ENCODE data around the gene NXPE3. TPM values are rescaled to one million over a fixed set of nuclear protein-coding genes. Genes with fewer than 3 reads are reported as not detected.
"Not testable (repeated sequence)": the region's sequence is repeated elsewhere in the genome, so short reads cannot be mapped to it uniquely, and the experiment has no call there.

Gene NXPE3
- total and polyA plus RNA-seq, 2 experiments from 2014 or later: 5.4 to 12.6 TPM

DNA sequence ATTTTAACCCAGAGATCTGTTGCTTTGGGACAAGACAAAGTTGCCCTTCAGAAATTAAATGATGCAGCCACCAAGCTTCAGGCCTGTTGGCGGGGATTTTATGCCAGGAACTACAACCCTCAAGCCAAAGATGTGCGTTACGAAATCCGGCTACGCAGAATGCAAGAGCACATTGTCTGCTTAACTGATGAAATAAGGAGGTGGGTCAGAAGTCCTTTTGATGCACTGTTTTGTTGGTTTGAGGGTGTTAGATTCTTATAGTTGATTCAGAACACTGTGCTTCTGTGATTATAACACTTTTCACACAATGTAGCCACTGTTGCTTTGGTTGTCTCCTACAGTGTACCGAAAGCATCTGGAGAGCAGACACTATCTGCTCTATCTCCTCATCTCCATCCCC is 20.8 kb upstream of the NXPE3 start:
- no peaks in the 10 kb centered on the region for H3K79me2 ChIP-seq (ENCODE audit: insufficient read depth)
- DNase-seq: no peak
- H3K4me3 ChIP-seq: no peak overlapping the region
- H3K9ac ChIP-seq: no peak overlapping the region
- no peaks in the 10 kb centered on the region for H4K20me1 ChIP-seq (ENCODE audit: insufficient read depth)
- H3K4me2 ChIP-seq (ENCODE audit: unreplicated experiment): no peak overlapping the region
- H3K36me3 ChIP-seq (ENCODE audit: low read depth): peaks cover 25% of the 10 kb centered on the region; the same call in 1 of the 2 replicates
- H3K4me1 ChIP-seq (ENCODE audit: insufficient read depth): peaks cover 4% of the 10 kb centered on the region; the same call in 1 of the 2 replicates
- 96 to 99% methylated on average over 6 of the region's 6 CpGs for WGBS, 2 experiments (ENCODE audit: low coverage in 1 of 2, low lambda C conversion rate in 2 of 2, missing lambda C conversion rate in 2 of 2)
- H3K27ac ChIP-seq: no peak overlapping the region
- H3K27me3 ChIP-seq (replicated peaks; ENCODE audit: insufficient read depth): no peaks in the 10 kb centered on the region
- in situ Hi-C loops (cut with MboI): no loop called here
- no peaks in the 10 kb centered on the region; the same call in 1 of the 2 replicates for H3K9me2 ChIP-seq (ENCODE audit: insufficient read depth)
- no peaks in the 10 kb centered on the region for H3F3A ChIP-seq (ENCODE audit: insufficient read depth)
- no peak for TF ChIP-seq EZH2 (IDR thresholded peaks at IDR 0.05; ENCODE audit: insufficient read depth, poor library complexity, severe bottlenecking)
- TF ChIP-seq EZH2phosphoT487 (IDR thresholded peaks at IDR 0.05; ENCODE audit: insufficient read depth, low read depth): no peak
- H2AFZ ChIP-seq: no peak overlapping the region
- H3K9me3 ChIP-seq (ENCODE audit: low read depth): no peaks in the 10 kb centered on the region

DNA sequence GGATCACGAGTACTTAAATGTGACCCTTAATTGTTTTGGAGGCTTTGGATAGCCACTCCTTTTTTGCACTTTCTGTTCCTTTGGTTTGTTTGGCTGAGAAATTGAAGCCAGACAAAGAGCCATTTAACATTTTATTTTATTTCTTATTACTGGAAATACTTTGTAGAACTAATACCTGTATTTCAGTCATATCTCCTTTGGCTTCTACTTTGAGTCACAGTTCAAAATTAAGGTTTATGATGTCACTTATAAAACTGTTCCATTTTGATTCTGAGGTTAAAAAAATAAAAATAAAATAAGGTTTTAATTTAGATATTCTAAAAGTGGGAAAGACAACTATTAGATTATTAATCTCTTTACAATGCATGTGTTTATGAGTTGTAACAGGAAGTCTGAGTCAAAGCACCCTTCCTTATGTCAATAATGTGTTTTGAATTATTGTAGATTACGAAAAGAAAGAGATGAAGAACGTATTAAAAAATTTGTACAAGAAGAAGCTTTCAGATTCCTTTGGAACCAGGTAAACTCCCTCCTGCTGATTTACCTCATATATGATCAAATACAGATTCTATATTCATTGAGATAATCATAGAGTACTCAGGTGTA is 16.9 kb upstream of the NXPE3 start:
- H3K79me2 ChIP-seq (ENCODE audit: insufficient read depth): no peaks in the 10 kb centered on the region
- H3K9me3 ChIP-seq (ENCODE audit: low read depth): no peaks in the 10 kb centered on the region
- TF ChIP-seq EZH2 (IDR thresholded peaks at IDR 0.05; ENCODE audit: insufficient read depth, poor library complexity, severe bottlenecking) (no peak), EZH2phosphoT487 (IDR thresholded peaks at IDR 0.05; ENCODE audit: insufficient read depth, low read depth) (no peak)
- in situ Hi-C loops (cut with MboI): no loop called here
- peaks cover 4% of the 10 kb centered on the region; the same call in 1 of the 2 replicates for H3K4me1 ChIP-seq (ENCODE audit: insufficient read depth)
- no peak overlapping the region for H3K9ac ChIP-seq
- no peaks in the 10 kb centered on the region; the same call in 1 of the 2 replicates for H3K9me2 ChIP-seq (ENCODE audit: insufficient read depth)
- H2AFZ ChIP-seq: no peak overlapping the region
- H3K4me2 ChIP-seq (ENCODE audit: unreplicated experiment): no peak overlapping the region
- no peaks in the 10 kb centered on the region for H3K27me3 ChIP-seq (replicated peaks; ENCODE audit: insufficient read depth)
- peaks cover 27% of the 10 kb centered on the region; the same call in 1 of the 2 replicates for H3K36me3 ChIP-seq (ENCODE audit: low read depth)
- H3F3A ChIP-seq (ENCODE audit: insufficient read depth): no peaks in the 10 kb centered on the region
- no peaks in the 10 kb centered on the region for H4K20me1 ChIP-seq (ENCODE audit: insufficient read depth)
- no peak overlapping the region for H3K27ac ChIP-seq
- DNase-seq: peak; percentile 8
- WGBS, 2 experiments (ENCODE audit: low coverage in 1 of 2, low lambda C conversion rate in 2 of 2, missing lambda C conversion rate in 2 of 2): 74 to 87% methylated on average over 3 of the region's 3 CpGs
- no peak overlapping the region for H3K4me3 ChIP-seq

DNA sequence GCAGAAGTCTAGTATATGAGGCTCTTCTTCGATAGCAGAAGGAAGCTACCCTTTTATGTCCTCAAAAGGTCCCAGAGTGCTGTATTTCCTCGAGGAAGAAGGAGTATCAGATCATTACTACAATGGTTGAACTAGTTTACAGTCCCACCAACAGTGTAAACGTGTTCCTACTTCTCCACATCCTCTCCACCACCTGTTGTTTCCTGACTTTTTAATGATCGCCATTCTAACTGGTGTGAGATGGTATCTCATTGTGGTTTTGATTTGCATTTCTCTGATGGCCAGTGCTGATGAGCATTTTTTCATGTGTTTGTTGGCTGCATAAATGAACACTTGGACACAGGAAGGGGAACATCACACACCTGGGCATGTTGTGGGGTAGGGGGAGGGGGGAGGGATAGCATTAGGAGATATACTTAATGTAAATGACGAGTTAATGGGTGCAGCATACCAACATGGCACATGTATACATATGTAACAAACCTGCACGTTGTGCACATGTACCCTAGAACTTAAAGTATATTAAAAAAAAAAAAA is 1.2 kb upstream of the NXPE3 start:
- H3K27me3 ChIP-seq (replicated peaks; ENCODE audit: insufficient read depth); DNase-seq; H3K36me3 ChIP-seq (ENCODE audit: low read depth); H3K9me2 ChIP-seq (ENCODE audit: insufficient read depth); H3K4me3 ChIP-seq; in situ Hi-C loops (cut with MboI); H3K27ac ChIP-seq; H3K4me2 ChIP-seq (ENCODE audit: unreplicated experiment); H3K9ac ChIP-seq; H2AFZ ChIP-seq; H4K20me1 ChIP-seq (ENCODE audit: insufficient read depth); H3K79me2 ChIP-seq (ENCODE audit: insufficient read depth); H3K9me3 ChIP-seq (ENCODE audit: low read depth): not testable (repeated sequence)
- H3F3A ChIP-seq (ENCODE audit: insufficient read depth): peaks cover 15% of the 10 kb centered on the region
- peaks cover 18% of the 10 kb centered on the region for H3K4me1 ChIP-seq (ENCODE audit: insufficient read depth)
- WGBS, 2 experiments (ENCODE audit: low coverage in 1 of 2, low lambda C conversion rate in 2 of 2, missing lambda C conversion rate in 2 of 2): 73 to 77% methylated on average over 6 of the region's 6 CpGs

DNA sequence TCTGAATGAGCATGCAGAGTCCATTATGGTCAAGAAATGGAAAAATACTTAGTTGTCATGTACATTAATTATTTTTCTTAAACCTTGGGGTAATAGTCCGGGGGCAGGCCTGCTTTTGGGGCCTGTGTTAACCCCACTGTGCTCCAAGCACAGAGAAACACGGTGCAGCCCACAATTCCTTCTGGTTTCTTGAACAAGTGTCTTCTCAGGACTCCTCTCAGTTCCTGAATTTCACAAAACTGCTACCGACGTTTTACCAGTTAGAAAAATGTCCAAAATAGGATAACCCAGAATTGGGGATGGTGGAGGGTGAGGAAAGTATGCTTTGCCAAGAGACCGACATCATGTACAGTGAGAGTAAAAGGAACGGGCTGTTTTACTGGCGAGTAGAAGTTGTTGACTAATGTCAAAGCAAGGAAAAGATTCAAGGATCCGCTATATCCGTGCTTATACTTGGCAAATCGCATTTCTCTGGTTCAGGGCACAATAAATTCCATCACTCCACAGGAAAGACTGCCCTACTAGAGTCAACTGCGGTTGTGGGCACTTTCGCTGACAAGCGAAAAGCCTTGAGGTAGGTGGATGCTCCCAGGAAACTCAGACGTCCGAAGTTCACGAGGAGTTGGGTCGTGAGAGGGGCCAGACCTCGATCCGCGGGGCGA is 495 bp upstream of the NXPE3 start:
- WGBS, 2 experiments (ENCODE audit: low coverage in 1 of 2, low lambda C conversion rate in 2 of 2, missing lambda C conversion rate in 2 of 2): 31 to 34% methylated on average over 21 of the region's 21 CpGs
- TF ChIP-seq EZH2 (IDR thresholded peaks at IDR 0.05; ENCODE audit: insufficient read depth, poor library complexity, severe bottlenecking) (no peak), EZH2phosphoT487 (IDR thresholded peaks at IDR 0.05; ENCODE audit: insufficient read depth, low read depth) (no peak)
- H3K9ac ChIP-seq: peak overlapping the region; percentile 70
- no peaks in the 10 kb centered on the region for H4K20me1 ChIP-seq (ENCODE audit: insufficient read depth)
- in situ Hi-C loops (cut with MboI): no loop called here
- H3K4me2 ChIP-seq (ENCODE audit: unreplicated experiment): peak overlapping the region; percentile 93
- H3K27ac ChIP-seq: peak overlapping the region; percentile 0; the same call in 1 of the 2 replicates
- peaks cover 18% of the 10 kb centered on the region for H3K4me1 ChIP-seq (ENCODE audit: insufficient read depth)
- no peaks in the 10 kb centered on the region for H3K9me3 ChIP-seq (ENCODE audit: low read depth)
- H3K36me3 ChIP-seq (ENCODE audit: low read depth): no peaks in the 10 kb centered on the region
- H2AFZ ChIP-seq: peak overlapping the region; percentile 99
- H3K4me3 ChIP-seq: peak overlapping the region; percentile 78
- H3K27me3 ChIP-seq (replicated peaks; ENCODE audit: insufficient read depth): no peaks in the 10 kb centered on the region
- no peaks in the 10 kb centered on the region for H3K9me2 ChIP-seq (ENCODE audit: insufficient read depth)
- H3K79me2 ChIP-seq (ENCODE audit: insufficient read depth): peaks cover 9% of the 10 kb centered on the region
- H3F3A ChIP-seq (ENCODE audit: insufficient read depth): peaks cover 15% of the 10 kb centered on the region
- DNase-seq: no peak

Data from GM23248 (cell line).